GM21825 (cell line): ENCODE results near the gene ATP1B3.
"Not testable (repeated sequence)": the region's sequence is repeated elsewhere in the genome, so short reads cannot be mapped to it uniquely, and the experiment has no call there.

Source experiments
- ATAC-seq: cut with Tn5 transposase; IDR thresholded peaks from one replicate; pipeline ENCODE4 v1.9.1; 2021; ENCODE audit warnings: mild to moderate bottlenecking, moderate library complexity; ENCODE audit not compliant: unreplicated experiment

Gene ATP1B3

DNA sequence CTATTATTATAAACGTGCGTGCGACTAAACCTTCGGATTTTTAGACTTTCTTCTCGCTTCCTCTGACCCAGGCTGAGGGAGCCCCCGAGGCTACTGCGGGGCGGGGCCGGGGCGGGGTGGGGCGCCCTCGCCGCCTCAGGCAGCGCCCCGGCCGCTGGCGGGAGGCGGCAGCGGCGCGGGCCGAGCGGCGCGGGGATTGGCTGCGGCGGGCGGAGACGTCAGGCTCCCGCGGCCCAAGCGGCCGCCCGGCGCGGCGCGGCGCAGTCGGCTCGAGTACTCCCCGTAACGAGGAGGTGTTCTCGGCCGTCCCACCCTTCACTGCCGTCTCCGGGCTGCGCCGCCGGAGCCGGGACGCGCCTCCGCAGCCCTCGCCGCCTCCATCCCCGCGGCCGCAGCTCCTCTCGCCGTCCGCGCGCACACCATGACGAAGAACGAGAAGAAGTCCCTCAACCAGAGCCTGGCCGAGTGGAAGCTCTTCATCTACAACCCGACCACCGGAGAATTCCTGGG, at the start of gene ATP1B3:
TSS of gene ATP1B3 (plus strand) at position 263 of the 510 bp plus-strand sequence. CDS start at position 422, 159 bp downstream.
- peak; percentile 80 for ATAC-seq

DNA sequence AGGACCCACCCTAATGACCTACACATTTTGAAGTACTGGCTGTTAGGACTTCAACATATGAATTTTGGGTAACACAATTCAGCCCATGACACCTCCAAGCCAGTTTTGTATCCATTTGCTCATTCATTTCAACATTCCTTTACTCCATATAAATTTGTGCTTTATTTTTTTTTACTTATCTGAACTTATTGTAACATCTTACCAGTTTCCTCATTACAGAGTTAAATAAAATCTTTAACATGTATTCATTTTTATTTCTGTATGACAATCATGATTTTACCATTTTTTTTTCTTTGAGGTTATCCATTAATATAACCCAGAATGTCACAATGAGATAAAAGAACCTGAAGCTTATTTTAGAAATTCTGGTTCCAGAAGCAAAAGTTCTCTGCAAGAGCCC, 48.0 kb upstream of the ATP1B3 start:
- ATAC-seq, result no peak

DNA sequence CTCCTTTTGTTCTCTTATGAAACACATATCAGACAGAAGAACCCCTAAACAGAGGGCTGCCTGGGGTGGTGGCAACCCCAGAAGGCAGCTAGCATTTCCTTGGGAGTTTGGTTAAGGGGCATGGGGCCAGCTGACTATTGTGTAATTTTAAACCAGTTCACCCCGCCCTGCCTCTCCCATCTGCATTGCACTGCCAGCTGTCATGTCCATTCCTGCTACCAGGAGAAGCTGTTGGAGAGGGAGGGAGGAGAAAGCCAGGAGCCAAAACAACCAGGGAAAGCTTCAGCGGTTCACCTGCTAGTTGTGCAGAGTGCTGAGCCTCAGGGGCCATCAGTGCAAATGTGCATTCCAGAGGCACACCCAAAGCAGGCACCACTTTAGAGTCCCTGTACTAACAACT, 47.6 kb upstream of the ATP1B3 start:
- ATAC-seq, result no peak

DNA sequence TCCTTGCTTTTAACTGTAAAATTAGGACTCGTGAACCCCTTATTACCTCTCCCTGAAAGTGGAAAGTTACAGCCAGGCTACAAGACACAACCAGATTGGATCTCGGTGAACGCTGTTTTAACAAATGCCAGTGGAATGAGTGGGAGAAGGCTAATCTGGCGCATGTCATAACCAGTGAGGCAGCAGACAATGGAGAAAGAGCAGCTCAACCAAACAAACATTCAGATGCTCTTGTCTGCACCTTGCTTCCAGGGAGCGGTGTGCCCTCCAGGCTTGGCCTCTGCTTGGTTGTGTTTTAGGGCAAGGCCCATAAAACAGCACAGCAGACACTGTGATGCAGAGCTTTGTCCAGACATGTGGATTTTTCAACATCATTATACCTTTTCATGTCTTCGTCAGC, 45.9 kb upstream of the ATP1B3 start:
- no peak for ATAC-seq

DNA sequence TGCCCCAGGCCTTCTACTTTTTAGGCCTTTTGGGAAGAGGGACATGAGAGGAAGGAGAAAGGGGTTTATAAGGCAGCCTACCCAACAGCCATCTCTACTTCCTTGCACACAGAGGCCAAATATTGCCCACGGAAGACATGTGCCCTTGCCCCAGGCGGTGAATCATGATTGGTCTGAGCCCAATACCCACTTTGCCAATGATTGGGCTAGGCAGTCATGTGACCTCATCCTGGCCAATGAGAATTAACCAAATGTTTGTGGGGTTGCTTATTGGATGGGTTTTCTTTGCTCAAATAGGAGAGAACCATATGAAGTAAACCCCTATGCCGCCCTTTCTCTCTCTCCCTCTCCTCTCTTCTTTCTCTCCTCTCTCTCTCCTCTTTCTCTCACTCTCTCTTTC, 42.2 kb upstream of the ATP1B3 start:
- no peak for ATAC-seq

DNA sequence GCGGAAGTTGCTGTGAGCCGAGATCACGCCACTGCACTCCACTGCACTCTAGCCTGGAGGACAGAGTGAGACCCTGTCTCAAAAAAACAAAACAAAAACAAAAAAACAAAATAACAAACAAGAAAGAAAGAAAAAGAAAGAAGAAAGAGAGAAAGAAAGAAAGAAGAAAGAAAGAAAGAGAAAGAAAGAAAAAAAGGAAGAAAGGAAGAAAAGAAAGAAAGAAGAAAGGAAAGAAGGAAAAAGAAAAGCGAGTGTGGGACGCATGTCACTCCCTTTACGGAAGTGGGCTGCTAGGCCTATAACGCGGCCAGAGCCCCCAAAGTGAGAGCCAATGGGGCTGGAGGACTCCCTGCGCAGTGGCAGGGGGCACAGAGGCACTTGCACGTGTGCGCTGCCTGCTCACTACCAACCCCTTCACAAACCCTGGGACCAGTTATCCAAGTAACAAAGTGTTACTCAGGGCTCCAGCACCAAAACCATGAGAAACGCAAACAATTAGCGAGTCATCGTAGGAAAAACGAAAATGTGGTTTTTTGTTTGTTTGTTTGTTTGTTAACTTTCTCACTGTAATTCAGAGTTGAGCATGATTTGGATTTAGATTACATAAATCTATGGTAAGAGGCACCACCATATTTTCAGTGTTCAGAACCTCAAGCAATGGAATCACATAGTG, 40.8 kb upstream of the ATP1B3 start:
- no peak for ATAC-seq

DNA sequence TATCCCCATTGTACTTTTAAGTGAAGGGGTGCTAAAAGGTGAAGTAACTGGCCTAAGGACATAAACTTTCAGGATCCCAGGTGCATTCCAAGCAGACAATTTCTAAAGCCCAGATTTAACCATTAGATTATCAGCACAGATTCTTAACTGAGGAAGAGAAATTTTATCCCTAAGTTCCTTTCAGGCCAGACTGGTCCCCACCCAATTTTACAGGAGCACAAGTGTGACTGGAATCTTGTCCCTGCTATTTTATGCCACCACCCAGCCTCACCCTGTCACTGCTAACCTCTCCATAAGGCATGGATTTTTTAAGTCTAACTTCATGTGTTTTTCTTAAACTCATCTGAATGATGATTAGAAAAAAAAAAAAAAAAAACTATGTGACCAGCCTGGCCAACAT, 37.1 kb upstream of the ATP1B3 start:
- no peak for ATAC-seq

DNA sequence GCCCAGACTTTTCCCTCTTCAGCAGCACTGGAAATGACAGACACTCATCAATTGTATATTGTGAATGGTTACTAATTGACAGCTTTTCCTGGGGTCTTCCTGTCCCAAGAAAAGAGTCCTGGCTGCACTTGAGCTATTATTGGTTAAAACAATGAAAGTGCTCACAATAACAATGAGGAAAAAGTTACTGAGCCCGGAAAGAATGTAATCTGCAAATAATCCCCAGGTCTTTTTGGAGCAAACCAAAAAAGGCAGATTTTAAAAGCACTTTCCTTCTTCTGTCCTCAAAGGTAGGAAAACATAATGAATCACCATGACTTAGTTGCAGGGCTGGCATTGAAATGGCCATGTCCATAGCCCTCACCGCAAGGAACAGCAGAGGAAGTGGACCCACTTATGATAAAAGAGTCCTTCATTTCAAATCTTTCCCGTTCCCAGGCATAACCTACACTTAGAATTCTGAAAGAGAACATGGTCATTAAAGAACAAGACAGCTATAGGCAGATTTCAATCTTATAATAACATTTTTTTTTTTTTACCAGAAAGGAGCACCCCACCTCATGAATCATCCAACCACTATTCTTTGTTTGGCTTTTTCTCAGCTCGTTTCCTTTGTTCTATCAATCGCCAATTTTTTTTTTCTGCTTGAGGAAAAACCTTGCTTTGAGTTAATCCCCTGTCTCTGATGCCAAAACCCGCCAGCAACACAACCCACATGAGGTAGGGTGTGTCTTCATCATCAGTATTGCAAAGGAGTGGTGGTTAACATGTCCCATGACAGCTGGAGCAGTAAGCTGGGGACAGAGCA, 35.5 kb upstream of the ATP1B3 start:
- ATAC-seq, result no peak

DNA sequence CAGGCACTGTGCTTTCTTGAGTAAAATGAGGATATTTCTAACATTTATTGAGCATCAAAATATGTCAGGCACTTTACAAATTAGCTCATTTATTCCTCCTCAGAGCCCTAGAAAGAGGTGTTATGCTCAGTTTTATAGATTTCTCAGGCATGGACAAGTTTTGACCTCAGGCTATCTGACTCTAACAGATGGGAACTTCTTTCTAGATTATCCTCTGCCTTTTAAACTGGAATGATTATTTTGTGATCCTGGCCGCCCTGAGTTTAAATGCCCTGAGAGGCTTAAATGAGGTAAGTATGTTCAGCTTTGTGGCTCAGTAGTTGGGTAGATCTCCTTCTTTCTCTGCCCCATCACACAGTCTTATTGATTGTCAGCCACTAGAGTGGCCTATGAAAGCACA, 32.3 kb upstream of the ATP1B3 start:
- ATAC-seq, result no peak

DNA sequence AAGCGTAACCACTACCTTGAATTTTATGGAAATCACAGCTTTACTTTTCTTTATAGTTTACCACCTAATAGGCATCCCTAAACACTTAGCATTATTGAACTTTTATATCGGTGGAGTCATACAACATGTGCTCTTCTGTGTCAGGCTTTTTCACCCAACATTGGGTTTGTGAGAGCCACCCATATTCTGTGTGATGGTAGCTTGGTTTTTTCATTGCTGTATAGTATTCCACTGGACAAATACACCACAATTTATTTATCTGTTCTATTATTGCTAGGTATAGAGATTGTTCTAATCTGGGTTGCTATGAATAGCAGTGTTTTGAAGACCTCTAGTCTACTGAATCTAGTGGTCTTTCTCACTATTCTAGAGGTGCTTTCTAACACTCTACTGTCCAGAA, 31.6 kb upstream of the ATP1B3 start:
- ATAC-seq, result no peak

DNA sequence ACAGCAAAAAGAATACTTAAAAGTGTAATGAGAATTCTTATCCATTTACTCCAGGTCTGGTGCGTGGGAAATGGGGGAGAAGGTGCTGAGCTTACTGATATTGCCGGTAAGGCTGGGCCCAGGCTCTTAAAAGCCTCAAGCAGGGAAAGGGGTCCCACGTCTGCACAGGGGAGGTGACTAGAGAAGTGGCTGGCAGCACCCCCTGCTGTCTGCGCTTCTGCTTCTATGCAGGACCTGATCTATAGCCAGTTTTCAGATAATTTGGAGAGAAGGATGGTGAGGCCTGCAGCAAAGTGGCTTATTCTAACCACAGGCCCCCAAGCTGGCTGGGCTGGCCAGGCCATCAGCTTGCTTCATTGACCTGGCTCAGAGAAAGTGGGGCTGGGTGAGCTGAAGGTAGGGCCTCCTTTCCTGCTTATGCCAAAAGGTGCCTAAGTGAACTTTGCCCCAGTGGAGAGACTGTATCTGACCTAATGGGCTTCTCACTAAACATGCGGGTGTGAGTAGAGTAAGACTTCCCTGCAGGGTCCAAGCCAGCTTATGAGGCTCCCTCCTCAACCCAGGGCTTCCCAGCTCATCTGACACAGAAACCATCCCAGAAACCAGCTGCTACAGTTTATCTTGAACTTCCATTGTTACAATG, 30.9 kb upstream of the ATP1B3 start:
- no peak for ATAC-seq

DNA sequence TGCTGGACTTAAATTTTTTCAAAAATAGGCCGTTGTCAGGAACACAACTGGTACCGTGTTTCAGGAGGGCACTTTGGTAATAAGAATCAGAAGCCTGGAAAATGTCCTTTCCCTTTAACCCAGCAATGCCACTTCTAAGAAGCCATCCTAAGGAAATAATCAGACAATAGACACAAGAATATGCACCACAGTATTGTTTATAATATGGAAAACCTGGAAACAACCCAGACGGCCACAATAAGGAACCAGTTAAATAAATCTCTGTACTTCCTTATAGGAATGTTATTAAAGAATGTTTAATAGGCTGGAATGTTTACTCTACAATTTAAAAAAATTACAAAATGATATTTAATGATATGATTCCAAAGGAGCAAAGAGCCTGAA, 30.4 kb upstream of the ATP1B3 start:
- no peak for ATAC-seq

DNA sequence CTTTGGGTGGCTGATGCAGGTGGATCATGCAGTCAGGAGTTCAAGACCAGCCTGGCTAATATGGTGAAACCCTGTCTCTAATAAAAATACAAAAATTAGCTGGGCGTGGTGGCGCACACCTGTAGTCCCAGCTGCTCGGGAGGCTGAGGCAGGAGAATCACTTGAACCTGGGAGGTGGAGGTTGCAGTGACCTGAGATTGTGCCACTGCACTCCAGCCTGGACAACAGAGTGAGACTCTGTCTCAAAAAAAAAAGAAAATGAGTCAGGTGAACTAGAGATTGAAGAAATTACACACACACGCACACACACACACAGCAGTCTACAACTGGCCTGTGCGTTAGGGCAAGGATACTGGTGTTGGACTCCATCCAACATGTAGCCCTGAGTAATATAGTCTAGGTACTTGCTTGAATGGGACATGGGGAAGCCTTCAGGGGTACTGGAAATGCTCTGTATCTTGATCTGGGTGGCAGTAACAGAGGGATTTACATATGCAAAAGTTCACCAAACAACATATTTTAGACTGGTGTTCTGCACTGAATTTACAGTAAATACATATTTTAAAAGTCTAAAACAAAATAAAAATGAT, 28.2 kb upstream of the ATP1B3 start:
- not testable (repeated sequence) for ATAC-seq

DNA sequence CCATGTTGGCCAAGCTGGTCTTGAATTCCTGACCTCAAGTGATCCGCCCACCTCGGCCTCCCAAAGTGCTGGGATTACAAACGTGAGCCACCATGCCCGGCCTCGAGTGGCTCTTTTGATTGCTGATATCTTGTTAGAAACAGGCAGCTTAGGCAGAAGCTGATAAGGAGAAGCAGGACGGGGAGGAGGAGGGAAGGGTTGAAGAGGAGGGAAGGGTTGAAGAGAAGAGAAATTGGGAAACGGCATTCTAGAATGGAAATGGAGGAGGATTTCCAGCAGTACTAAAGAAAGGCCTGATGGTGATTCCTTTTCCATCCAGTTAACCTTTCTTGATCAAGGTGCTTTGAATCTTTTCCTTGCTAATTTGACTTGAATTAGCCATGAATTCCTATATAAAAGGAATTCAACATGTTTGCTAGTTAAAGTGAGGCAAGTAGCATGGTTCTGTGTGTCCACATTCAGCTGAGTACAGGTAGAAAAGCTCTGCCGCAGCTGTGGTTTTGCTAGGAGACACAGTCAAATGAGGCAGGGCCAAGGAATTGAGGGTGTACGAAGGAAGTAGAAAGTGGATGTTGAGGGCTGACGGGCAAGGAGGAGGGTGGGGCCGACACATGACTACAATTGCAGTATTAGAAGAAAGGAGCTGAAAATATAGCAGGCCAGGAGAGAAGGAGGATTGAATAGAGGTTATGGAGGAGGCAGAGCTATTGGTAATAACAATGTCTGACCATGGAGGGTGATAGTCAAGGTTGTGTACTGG, 27.2 kb upstream of the ATP1B3 start:
- ATAC-seq, result no peak

DNA sequence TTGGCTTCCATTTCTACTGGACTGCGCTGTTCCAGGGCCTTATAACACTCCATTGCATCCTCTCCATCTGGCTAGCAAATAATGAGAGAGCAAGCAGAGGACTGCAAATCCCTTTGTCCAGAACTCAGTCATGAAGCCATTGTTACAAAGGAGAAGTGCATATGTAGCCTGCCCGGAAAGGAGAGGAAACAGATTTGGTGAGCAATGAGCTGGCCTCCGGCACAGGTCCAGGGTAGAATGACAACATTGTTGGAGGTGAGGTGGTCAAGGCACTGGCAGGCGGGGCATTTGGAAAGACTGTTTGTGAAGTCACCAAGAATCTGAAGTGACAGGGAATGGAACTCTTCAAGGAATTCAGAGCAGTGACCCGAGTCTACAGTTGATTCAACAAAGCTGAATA, 25.0 kb upstream of the ATP1B3 start:
- no peak for ATAC-seq

DNA sequence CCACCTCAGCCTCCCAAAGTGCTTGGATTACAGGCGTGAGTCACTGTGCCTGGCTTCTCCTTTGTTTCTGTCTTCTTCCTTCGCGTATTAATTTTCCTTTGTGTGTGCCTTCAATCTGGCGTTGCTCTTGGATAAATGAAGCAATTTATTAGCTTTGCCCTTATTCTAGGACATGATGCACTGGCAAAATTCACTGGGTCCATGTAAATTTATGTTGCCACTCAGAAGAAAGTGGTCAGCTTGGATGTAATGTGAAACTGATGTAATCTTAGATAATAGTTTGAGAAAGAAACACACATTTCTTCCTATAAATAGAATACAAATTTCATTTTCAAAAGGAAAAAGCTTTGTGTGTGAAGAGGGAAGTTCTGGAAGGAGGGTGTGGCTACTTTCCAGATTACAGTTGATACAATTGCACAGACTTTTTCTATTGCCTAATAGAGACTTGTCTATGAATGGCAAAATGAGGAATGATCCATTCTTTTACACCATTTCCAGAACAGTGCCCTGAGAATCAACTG, 23.3 kb upstream of the ATP1B3 start:
- no peak for ATAC-seq

DNA sequence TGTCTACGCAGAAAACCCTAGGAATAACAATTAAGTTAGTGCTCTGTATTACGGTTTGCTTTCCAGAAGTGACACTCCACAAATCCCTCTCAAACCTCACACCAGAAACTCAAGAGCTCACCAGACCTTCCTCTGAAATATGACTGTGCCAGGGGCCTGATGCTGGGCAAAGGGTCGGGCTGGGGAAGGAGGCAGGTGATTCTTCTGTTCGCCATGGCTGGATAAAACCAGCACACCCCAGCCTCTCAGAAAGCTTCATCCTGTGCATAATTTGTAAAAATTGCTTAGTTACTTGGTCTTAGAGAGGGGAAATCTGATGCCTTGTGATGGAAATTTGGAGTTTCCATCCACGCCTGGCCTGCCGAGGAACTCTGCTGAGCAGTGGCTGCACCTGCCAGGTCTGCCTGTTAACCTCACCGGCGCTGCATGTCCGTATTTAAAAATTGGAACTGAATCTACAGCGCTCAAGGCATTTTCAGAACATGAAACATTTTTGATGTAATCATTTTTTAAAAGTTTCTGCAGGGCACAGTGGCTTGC, 22.7 kb upstream of the ATP1B3 start:
- no peak for ATAC-seq

DNA sequence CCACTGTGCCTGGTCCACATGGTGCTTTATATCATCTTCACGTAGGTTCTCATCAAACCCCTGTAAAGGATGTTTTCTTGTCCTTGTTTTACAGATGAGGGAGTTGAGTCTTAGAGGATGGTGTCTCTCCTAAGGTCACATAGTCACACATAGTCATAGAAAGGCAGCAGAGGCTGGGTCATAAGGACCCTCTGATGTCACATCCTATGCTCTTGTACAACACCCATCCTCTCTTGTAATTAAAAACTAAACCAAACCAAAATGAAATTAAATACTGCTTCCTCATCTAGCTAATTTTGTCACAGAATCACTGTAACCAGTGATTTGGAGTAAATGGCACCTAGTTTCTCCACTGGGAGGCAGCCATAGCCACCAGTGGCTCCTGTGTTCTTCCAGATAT, 21.8 kb upstream of the ATP1B3 start:
- ATAC-seq, result no peak

DNA sequence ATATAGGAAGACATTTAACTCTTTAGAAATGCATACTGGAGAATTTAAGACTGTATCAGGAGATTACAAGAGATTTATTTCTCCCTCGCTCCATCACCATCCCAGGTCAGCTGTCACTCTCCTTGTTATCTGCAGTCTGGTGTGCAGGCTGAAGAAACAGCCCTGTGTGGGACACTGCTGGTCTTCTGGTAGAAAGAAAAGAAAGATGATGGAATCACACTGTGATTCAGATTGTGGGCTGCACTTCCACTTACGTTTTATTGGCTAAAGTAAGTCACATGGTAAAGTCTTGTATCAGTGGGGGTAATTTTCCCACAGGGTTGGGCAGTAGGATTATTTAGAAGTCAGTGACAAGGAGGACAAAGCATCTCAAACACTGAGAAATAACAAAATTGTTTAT, 18.1 kb upstream of the ATP1B3 start:
- no peak for ATAC-seq

DNA sequence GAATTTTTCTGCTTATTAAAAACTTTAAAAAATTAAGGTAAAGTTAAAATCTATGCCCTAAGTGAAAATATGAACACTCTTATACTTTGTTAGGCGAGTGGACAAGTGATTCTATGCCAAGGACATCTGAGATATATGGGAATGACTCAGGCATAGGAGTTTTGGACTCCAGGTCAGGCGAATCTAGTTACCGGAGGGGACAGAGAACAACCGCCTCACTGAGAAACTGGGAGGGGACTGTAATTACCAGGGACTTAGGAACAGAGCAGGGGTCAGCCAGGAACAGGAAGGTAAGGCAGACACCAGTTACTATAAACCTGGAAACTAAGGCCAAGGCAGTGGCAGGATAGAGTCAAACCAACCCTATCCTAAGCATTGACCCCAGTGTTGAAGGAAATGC, 16.8 kb upstream of the ATP1B3 start:
- no peak for ATAC-seq
